Activated T-cell treated with anti-CD3 and anti-CD28 coated beads, Interleukin-2, amount 50 U/mL, for 72 hours (primary cell): Measurements from ENCODE around the gene PCLAF. TPM values are rescaled to one million over a fixed set of nuclear protein-coding genes. Genes with fewer than 3 reads are reported as not detected.
A peak's percentile ranks its signal among the peaks of the same experiment; 100 is the strongest.
"Not testable (repeated sequence)": the region's sequence is repeated elsewhere in the genome, so short reads cannot be mapped to it uniquely, and the experiment has no call there.

Source experiments
- ATAC-seq, 2 donors: fragments of 150-1000 bp; cut with Tn5 transposase; replicated peaks in 1 of 2; 2 replicates each; pipeline ENCODE4 v1.10.0; 2021; ENCODE audit warnings: moderate library complexity in 2 of 2, mild to moderate bottlenecking in 1 of 2
- DNase-seq, 2 donors: peaks; one replicate each; pipeline ENCODE4 v3.0.0; 2021 to 2022; ENCODE audit warnings: mixed read lengths in 1 of 2
- H3K27ac Mint-ChIP-seq: one replicate; pipeline ENCODE4 v1.8.0; 2022; ENCODE audit warnings: mild to moderate bottlenecking, moderate library complexity, mixed read lengths
- H3K27me3 Mint-ChIP-seq: one replicate; pipeline ENCODE4 v1.8.0; 2022; ENCODE audit warnings: low read depth, mixed read lengths
- H3K36me3 Mint-ChIP-seq, 2 donors: one replicate each; pipeline ENCODE4 v1.8.0; 2022; ENCODE audit warnings: mixed read lengths in 2 of 2, mild to moderate bottlenecking in 1 of 2; ENCODE audit not compliant: insufficient read depth in 2 of 2
- H3K4me1 Mint-ChIP-seq: one replicate; pipeline ENCODE4 v1.8.0; 2022; ENCODE audit warnings: low read depth, mixed read lengths
- H3K4me3 Mint-ChIP-seq, 2 donors: one replicate each; pipeline ENCODE4 v1.8.0; 2022; ENCODE audit warnings: mild to moderate bottlenecking in 2 of 2, mixed read lengths in 2 of 2, moderate library complexity in 2 of 2
- H3K9me3 Mint-ChIP-seq, 2 donors: one replicate each; pipeline ENCODE4 v1.8.0; 2022; ENCODE audit warnings: mixed read lengths in 2 of 2
- total RNA-seq, 2 donors: library from RNA; stranded (reverse); gene quantifications; one replicate each; pipeline ENCODE4 v1.2.3, GENCODE V29; 2022

PCLAF gene
- total RNA-seq: 10 to 100 TPM; 70.6 to 77.7 TPM

GRCh38 chr15:64381000-64381751, at the start of gene PCLAF:
Gene PCLAF, minus strand, starts transcription at chr15:64381441. Its CDS starts 70 bp downstream, at chr15:64381371.
- no peaks in the 10 kb centered on the region for H3K9me3 Mint-ChIP-seq
- no peaks in the 10 kb centered on the region for H3K27me3 Mint-ChIP-seq
- peak; percentile 99 to 100 for ATAC-seq
- peaks cover 7 to 10% of the 10 kb centered on the region in 2 donors for H3K36me3 Mint-ChIP-seq
- peak; percentile 94 to 97 for DNase-seq
- peak within 1 kb of the TSS; percentile 76 to 97 for H3K4me3 Mint-ChIP-seq
- peak within 1 kb of the TSS; percentile 82 for H3K27ac Mint-ChIP-seq
- H3K4me1 Mint-ChIP-seq: peaks cover 34% of the 10 kb centered on the region

- Mint-ChIP-seq H3K27ac (peak overlapping the region; percentile 99), H3K4me3 (peak overlapping the region; percentile 38 to 86), H3K27me3 (no peaks in the 10 kb centered on the region)
Measured at GRCh38 chr15:64430000-64430735, 48.9 kb upstream of the PCLAF start.

GRCh38 chr15:64429448-64429847, 48.2 kb upstream of the PCLAF start:
- no peaks in the 10 kb centered on the region for H3K27me3 Mint-ChIP-seq
- peak overlapping the region; percentile 38 to 86 for H3K4me3 Mint-ChIP-seq
- H3K36me3 Mint-ChIP-seq: peaks cover 0 to 2% of the 10 kb centered on the region in 2 donors
- ATAC-seq (peak; percentile 57 to 76), DNase-seq (peak in 1 of 2 donors; percentile 10)
- peak overlapping the region; percentile 99 for H3K27ac Mint-ChIP-seq
- H3K9me3 Mint-ChIP-seq: no peaks in the 10 kb centered on the region
- H3K4me1 Mint-ChIP-seq: peaks cover 36% of the 10 kb centered on the region

More at GRCh38 chr15:64430000-64430735, 48.9 kb upstream of the PCLAF start:
- peak; percentile 71 to 79 for ATAC-seq
- H3K9me3 Mint-ChIP-seq: no peaks in the 10 kb centered on the region
- peaks cover 0 to 2% of the 10 kb centered on the region in 2 donors for H3K36me3 Mint-ChIP-seq
- peaks cover 36% of the 10 kb centered on the region for H3K4me1 Mint-ChIP-seq
- DNase-seq: peak; percentile 18 to 32

GRCh38 chr15:64426845-64427465, 45.7 kb upstream of the PCLAF start:
- no peak for ATAC-seq
- H3K27ac Mint-ChIP-seq: peak overlapping the region; percentile 41
- H3K36me3 Mint-ChIP-seq: peaks cover 2 to 4% of the 10 kb centered on the region in 2 donors
- H3K27me3 Mint-ChIP-seq: no peaks in the 10 kb centered on the region
- no peaks in the 10 kb centered on the region for H3K9me3 Mint-ChIP-seq
- H3K4me1 Mint-ChIP-seq: peaks cover 36% of the 10 kb centered on the region
- DNase-seq: no peak
- no peak overlapping the region for H3K4me3 Mint-ChIP-seq

GRCh38 chr15:64425221-64425620, 44.0 kb upstream of the PCLAF start:
- peaks cover 2 to 4% of the 10 kb centered on the region in 2 donors for H3K36me3 Mint-ChIP-seq

GRCh38 chr15:64423970-64424369, 42.7 kb upstream of the PCLAF start:
- no peak for DNase-seq

More at GRCh38 chr15:64425221-64425620, 44.0 kb upstream of the PCLAF start:
- no peak overlapping the region for H3K4me3 Mint-ChIP-seq
- ATAC-seq (no peak), DNase-seq (no peak)
- no peaks in the 10 kb centered on the region for H3K27me3 Mint-ChIP-seq
- H3K9me3 Mint-ChIP-seq: no peaks in the 10 kb centered on the region
- H3K27ac Mint-ChIP-seq: no peak overlapping the region
- peaks cover 30% of the 10 kb centered on the region for H3K4me1 Mint-ChIP-seq

GRCh38 chr15:64422697-64423096, 41.5 kb upstream of the PCLAF start:
- H3K4me3 Mint-ChIP-seq: no peak overlapping the region
- ATAC-seq (no peak), DNase-seq (no peak)
- H3K27ac Mint-ChIP-seq: peak overlapping the region; percentile 57
- peaks cover 4 to 5% of the 10 kb centered on the region in 2 donors for H3K36me3 Mint-ChIP-seq
- H3K9me3 Mint-ChIP-seq: no peaks in the 10 kb centered on the region
- H3K27me3 Mint-ChIP-seq: no peaks in the 10 kb centered on the region
- peaks cover 17% of the 10 kb centered on the region for H3K4me1 Mint-ChIP-seq

More at GRCh38 chr15:64423970-64424369, 42.7 kb upstream of the PCLAF start:
- no peak for ATAC-seq
- peaks cover 20% of the 10 kb centered on the region for H3K4me1 Mint-ChIP-seq
- no peaks in the 10 kb centered on the region for H3K9me3 Mint-ChIP-seq
- no peak overlapping the region for H3K27ac Mint-ChIP-seq
- no peaks in the 10 kb centered on the region for H3K27me3 Mint-ChIP-seq
- no peak overlapping the region for H3K4me3 Mint-ChIP-seq
- H3K36me3 Mint-ChIP-seq: peaks cover 2 to 4% of the 10 kb centered on the region in 2 donors

- Mint-ChIP-seq H3K9me3 (no peaks in the 10 kb centered on the region), H3K27me3 (no peaks in the 10 kb centered on the region), H3K4me3 (no peak overlapping the region), H3K4me1 (no peaks in the 10 kb centered on the region), H3K36me3 (peaks cover 6 to 29% of the 10 kb centered on the region in 2 donors), H3K27ac (peak overlapping the region; percentile 36)
- DNase-seq: no peak
- ATAC-seq: no peak
Measured at GRCh38 chr15:64412216-64412615, 31.0 kb upstream of the PCLAF start.

GRCh38 chr15:64400583-64400982, 19.3 kb upstream of the PCLAF start:
- ATAC-seq (no peak), DNase-seq (no peak)
- H3K4me1 Mint-ChIP-seq: no peaks in the 10 kb centered on the region
- H3K4me3 Mint-ChIP-seq: no peak overlapping the region
- no peaks in the 10 kb centered on the region for H3K9me3 Mint-ChIP-seq
- peak overlapping the region; percentile 1 for H3K27ac Mint-ChIP-seq
- no peaks in the 10 kb centered on the region for H3K27me3 Mint-ChIP-seq
- peaks cover 6 to 15% of the 10 kb centered on the region in 2 donors for H3K36me3 Mint-ChIP-seq

- H3K36me3 Mint-ChIP-seq: peaks cover 7 to 18% of the 10 kb centered on the region in 2 donors
- no peak overlapping the region for H3K27ac Mint-ChIP-seq
- no peak overlapping the region for H3K4me3 Mint-ChIP-seq
- H3K27me3 Mint-ChIP-seq: no peaks in the 10 kb centered on the region
- H3K9me3 Mint-ChIP-seq: no peaks in the 10 kb centered on the region
- no peaks in the 10 kb centered on the region for H3K4me1 Mint-ChIP-seq
- ATAC-seq: no peak
- DNase-seq: no peak
Measured at GRCh38 chr15:64398575-64398974, 17.3 kb upstream of the PCLAF start.

- Mint-ChIP-seq H3K27ac (no peak overlapping the region), H3K36me3 (peaks cover 7 to 18% of the 10 kb centered on the region in 2 donors), H3K27me3 (no peaks in the 10 kb centered on the region), H3K9me3 (no peaks in the 10 kb centered on the region), H3K4me1 (no peaks in the 10 kb centered on the region), H3K4me3 (no peak overlapping the region)
- ATAC-seq (no peak), DNase-seq (no peak)
Measured at GRCh38 chr15:64396789-64397188, 15.5 kb upstream of the PCLAF start.

- ATAC-seq, DNase-seq, H3K27me3 Mint-ChIP-seq, H3K4me3 Mint-ChIP-seq, H3K9me3 Mint-ChIP-seq, H3K27ac Mint-ChIP-seq: not testable (repeated sequence)
- H3K36me3 Mint-ChIP-seq: peaks cover 8 to 12% of the 10 kb centered on the region in 2 donors
- H3K4me1 Mint-ChIP-seq: peaks cover 16% of the 10 kb centered on the region
Measured at GRCh38 chr15:64392471-64392870, 11.2 kb upstream of the PCLAF start.

GRCh38 chr15:64389036-64389435, 7.8 kb upstream of the PCLAF start:
- no peaks in the 10 kb centered on the region for H3K27me3 Mint-ChIP-seq
- peaks cover 8 to 9% of the 10 kb centered on the region in 2 donors for H3K36me3 Mint-ChIP-seq
- peak overlapping the region; percentile 73 for H3K27ac Mint-ChIP-seq

More at GRCh38 chr15:64389036-64389435, 7.8 kb upstream of the PCLAF start:
- Mint-ChIP-seq H3K4me1 (peaks cover 16% of the 10 kb centered on the region), H3K9me3 (peaks cover 0 to 1% of the 10 kb centered on the region in 2 donors), H3K4me3 (peak overlapping the region; percentile 86 to 96)
- ATAC-seq: no peak
- DNase-seq: no peak
